GM18499 (cell line): ENCODE results near the gene LRMDA.

ENCODE experiments used
- ATAC-seq: cut with Tn5 transposase; IDR thresholded peaks from one replicate; pipeline ENCODE4 v1.9.1; 2021; ENCODE audit warnings: moderate number of reproducible peaks; ENCODE audit not compliant: insufficient read depth, unreplicated experiment

The LRMDA gene

GRCh38 chr10:75469006-75469616, 37.7 kb downstream of the LRMDA start:
- no peak for ATAC-seq

GRCh38 chr10:75470901-75471300, 39.5 kb downstream of the LRMDA start:
- no peak for ATAC-seq

GRCh38 chr10:75472685-75473084, 41.3 kb downstream of the LRMDA start:
- ATAC-seq: no peak

GRCh38 chr10:75474106-75474505, 42.7 kb downstream of the LRMDA start:
- ATAC-seq: no peak

GRCh38 chr10:75475460-75476182, 44.2 kb downstream of the LRMDA start:
- no peak for ATAC-seq

GRCh38 chr10:75476569-75476968, 45.1 kb downstream of the LRMDA start:
- no peak for ATAC-seq

- ATAC-seq: no peak
These were observed 45.6 kb downstream of the LRMDA start for GRCh38 chr10:75476985-75477384.

GRCh38 chr10:75477680-75478079, 46.3 kb downstream of the LRMDA start:
- ATAC-seq: no peak

- no peak for ATAC-seq
These were observed 49.0 kb downstream of the LRMDA start for GRCh38 chr10:75480374-75480773.

- no peak for ATAC-seq
These were observed 51.8 kb downstream of the LRMDA start for GRCh38 chr10:75483188-75483587.

- ATAC-seq: no peak
These were observed 53.3 kb downstream of the LRMDA start for GRCh38 chr10:75484717-75485116.

GRCh38 chr10:75486591-75486990, 55.2 kb downstream of the LRMDA start:
- no peak for ATAC-seq

GRCh38 chr10:75487087-75487754, 55.8 kb downstream of the LRMDA start:
- no peak for ATAC-seq

GRCh38 chr10:75487755-75488125, 56.3 kb downstream of the LRMDA start:
- no peak for ATAC-seq

- no peak for ATAC-seq
These were observed 60.9 kb downstream of the LRMDA start for GRCh38 chr10:75492173-75492925.

GRCh38 chr10:75493464-75493863, 62.0 kb downstream of the LRMDA start:
- no peak for ATAC-seq

GRCh38 chr10:75495434-75496190, 64.2 kb downstream of the LRMDA start:
- ATAC-seq: no peak

GRCh38 chr10:75496191-75496567, 64.8 kb downstream of the LRMDA start:
- ATAC-seq: no peak

- ATAC-seq: no peak
These were observed 66.8 kb downstream of the LRMDA start for GRCh38 chr10:75497997-75498883.
